ENCODE measurements around the gene MACROD1. TPM values are rescaled to one million over a fixed set of nuclear protein-coding genes. Genes with fewer than 3 reads are reported as not detected.

Gene MACROD1
- total RNA-seq, 2 donors from 2014 or later = 50.7 to 59.0 TPM

GRCh38 chr11:63996512-63996911 is 169.4 kb downstream of the MACROD1 start:
- peaks cover 29% of the 10 kb centered on the region for H3K36me3 ChIP-seq
- no peaks in the 10 kb centered on the region for H3K9me3 ChIP-seq

GRCh38 chr11:63993993-63994392 is 171.9 kb downstream of the MACROD1 start:
- DNase-seq (ENCODE audit: low spot score) = no peak
- no peak for TF ChIP-seq CTCF (IDR thresholded peaks at IDR 0.05)
- Histone ChIP-seq H3K9me3 (no peaks in the 10 kb centered on the region), H3K36me3 (peaks cover 42% of the 10 kb centered on the region), H3K4me3 (no peak overlapping the region), H3K4me1 (peaks cover 0 to 7% of the 10 kb centered on the region in 2 donors), H3K27ac (no peak overlapping the region), H3K27me3 (no peaks in the 10 kb centered on the region)

More at GRCh38 chr11:63996512-63996911, 169.4 kb downstream of the MACROD1 start:
- TF ChIP-seq CTCF (IDR thresholded peaks at IDR 0.05) = no peak
- H3K27ac ChIP-seq = no peak overlapping the region
- H3K4me1 ChIP-seq = peaks cover 0 to 31% of the 10 kb centered on the region in 2 donors
- no peak overlapping the region for H3K4me3 ChIP-seq
- DNase-seq (ENCODE audit: low spot score) = no peak
- no peaks in the 10 kb centered on the region for H3K27me3 ChIP-seq

- no peak overlapping the region for H3K27ac ChIP-seq
- H3K9me3 ChIP-seq = no peaks in the 10 kb centered on the region
- H3K27me3 ChIP-seq = no peaks in the 10 kb centered on the region
- no peak for DNase-seq (ENCODE audit: low spot score)
- peaks cover 0 to 6% of the 10 kb centered on the region in 2 donors for H3K4me1 ChIP-seq
- no peak for TF ChIP-seq CTCF (IDR thresholded peaks at IDR 0.05)
- H3K36me3 ChIP-seq = peaks cover 51% of the 10 kb centered on the region
- no peak overlapping the region for H3K4me3 ChIP-seq
Measured at GRCh38 chr11:63993100-63993499, 172.8 kb downstream of the MACROD1 start.

- Histone ChIP-seq H3K9me3 (no peaks in the 10 kb centered on the region), H3K36me3 (peaks cover 37% of the 10 kb centered on the region), H3K4me3 (no peak overlapping the region), H3K27me3 (no peaks in the 10 kb centered on the region), H3K27ac (no peak overlapping the region), H3K4me1 (peaks cover 0 to 21% of the 10 kb centered on the region in 2 donors)
- no peak for TF ChIP-seq CTCF (IDR thresholded peaks at IDR 0.05)
- no peak for DNase-seq (ENCODE audit: low spot score)
Measured at GRCh38 chr11:63991558-63991957, 174.4 kb downstream of the MACROD1 start.

- TF ChIP-seq CTCF (IDR thresholded peaks at IDR 0.05) = no peak
- Histone ChIP-seq H3K27ac (peak overlapping the region; percentile 84 to 90), H3K4me1 (peaks cover 0 to 28% of the 10 kb centered on the region in 2 donors), H3K36me3 (peaks cover 22% of the 10 kb centered on the region), H3K27me3 (no peaks in the 10 kb centered on the region), H3K4me3 (peak overlapping the region; percentile 99 to 100), H3K9me3 (no peaks in the 10 kb centered on the region)
- no peak for DNase-seq (ENCODE audit: low spot score)
Measured at GRCh38 chr11:63986932-63987513, 178.9 kb downstream of the MACROD1 start.
